Ishikawa (cell line): ENCODE data around the gene ARID1B.

Source experiments
- CEBPB ChIP-seq: IDR thresholded peaks from 2 replicates; pipeline ENCODE4 v1.6.1; 2012
- EGR1 ChIP-seq: IDR thresholded peaks from 2 replicates; pipeline ENCODE4 v1.6.1; 2012
- EP300 ChIP-seq: IDR thresholded peaks from 2 replicates; pipeline ENCODE4 v1.6.1; 2012; ENCODE audit warnings: borderline replicate concordance
- FOXM1 ChIP-seq: IDR thresholded peaks from 2 replicates; pipeline ENCODE4 v1.6.1; 2012; ENCODE audit warnings: low read depth, borderline replicate concordance
- NFIC ChIP-seq: IDR thresholded peaks from 2 replicates; pipeline ENCODE4 v1.6.1; 2012
- RAD21 ChIP-seq: IDR thresholded peaks from 2 replicates; pipeline ENCODE4 v1.6.1; 2012; ENCODE audit warnings: low read depth
- REST ChIP-seq: IDR thresholded peaks from 2 replicates; pipeline ENCODE4 v1.6.1; 2012; ENCODE audit warnings: low read depth, mild to moderate bottlenecking
- TAF1 ChIP-seq: IDR thresholded peaks from 2 replicates; pipeline ENCODE4 v1.6.1; 2012; ENCODE audit warnings: low read depth, mild to moderate bottlenecking
- TCF12 ChIP-seq: IDR thresholded peaks from 2 replicates; pipeline ENCODE4 v1.6.1; 2012; ENCODE audit warnings: low read depth
- TEAD4 ChIP-seq: IDR thresholded peaks from 2 replicates; pipeline ENCODE4 v1.6.1; 2012
- YY1 ChIP-seq: IDR thresholded peaks from 2 replicates; pipeline ENCODE4 v1.6.1; 2012; ENCODE audit warnings: low read depth
- ZBTB7A ChIP-seq: IDR thresholded peaks from 2 replicates; pipeline ENCODE4 v1.6.1; 2012; ENCODE audit warnings: low read depth
- TF ChIP-seq, protein P1 (sequence below): IDR thresholded peaks from 2 replicates; pipeline ENCODE4 v1.6.1; 2012

DNA sequence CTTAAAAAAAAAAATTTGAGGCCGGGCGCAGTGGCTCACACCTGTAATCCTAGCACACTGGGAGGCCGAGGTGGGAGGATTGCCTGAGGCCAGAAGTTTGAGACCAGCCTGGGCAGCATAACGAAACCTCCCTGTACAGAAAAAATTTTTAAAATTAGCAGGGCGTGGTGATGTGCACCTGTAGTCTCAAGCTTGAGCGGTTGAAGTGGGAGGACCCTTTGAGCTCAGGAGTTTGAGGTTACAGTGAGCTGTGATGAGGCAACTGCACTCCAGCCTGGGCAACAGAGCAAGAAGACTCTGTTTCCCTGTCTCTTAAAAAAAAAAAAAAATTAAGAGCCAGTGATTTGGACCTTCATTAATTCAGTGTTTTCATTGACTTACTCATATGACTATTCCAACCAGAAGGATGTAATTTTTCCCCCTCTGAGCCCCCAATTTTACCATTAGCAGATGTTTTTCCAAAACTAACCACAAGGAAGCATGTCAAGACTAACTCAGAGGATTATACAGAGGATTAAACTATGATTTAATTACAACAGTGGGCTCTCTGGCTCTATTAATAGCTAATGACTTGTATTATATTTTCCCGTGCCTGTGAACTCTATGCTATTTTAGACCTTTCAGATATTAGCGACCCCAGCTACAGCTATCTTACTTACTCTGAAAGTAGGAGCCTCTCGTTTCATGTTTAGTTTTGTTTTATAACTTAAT lies 75.1 kb downstream of the ARID1B start:
- TF ChIP-seq TCF12 = no peak
- TF ChIP-seq TEAD4 = no peak
- TF ChIP-seq RAD21 = no peak
- TF ChIP-seq TAF1 = no peak
- TF ChIP-seq EP300 = no peak
- TF ChIP-seq REST = no peak
- no peak for TF ChIP-seq EGR1
- TF ChIP-seq FOXM1 = no peak
- no peak for TF ChIP-seq YY1
- TF ChIP-seq, protein P1, sequence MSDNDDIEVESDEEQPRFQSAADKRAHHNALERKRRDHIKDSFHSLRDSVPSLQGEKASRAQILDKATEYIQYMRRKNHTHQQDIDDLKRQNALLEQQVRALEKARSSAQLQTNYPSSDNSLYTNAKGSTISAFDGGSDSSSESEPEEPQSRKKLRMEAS = no peak
- TF ChIP-seq NFIC = no peak
- TF ChIP-seq ZBTB7A = no peak
- TF ChIP-seq CEBPB = no peak
